Panc1 (cell line): ENCODE data around the gene RICTOR. TPM values are rescaled to one million over a fixed set of nuclear protein-coding genes. Genes with fewer than 3 reads are reported as not detected.

Source experiments
- ATAC-seq: fragments of 200-7000 bp; cut with Tn5 transposase; 2 replicates; pipeline ENCODE4 v1.9.1; 2020; ENCODE audit warnings: mild to moderate bottlenecking, moderate library complexity
- BruUV-seq: library from RNA; stranded (reverse); fragments of 400-500 nt; replicated peaks from 2 replicates; lab custom pipeline; 2021; lab: Mats Ljungman, UMichigan
- CTCF ChIA-PET: fragments of 300-600 bp; sonication (Branson Sonifier 250); formaldehyde crosslinking; loops from one replicate; lab custom pipeline; 2022; ENCODE audit warnings: antibody characterized with exemption; lab: Charles Lee
- POLR2A ChIA-PET: fragments of 300-600 bp; sonication (Branson Sonifier 250); formaldehyde crosslinking; loops from one replicate; lab custom pipeline; 2022; ENCODE audit warnings: antibody characterized with exemption; lab: Charles Lee
- DNase-seq: peaks from one replicate; pipeline ENCODE4 v3.0.0-alpha.2; 2010; ENCODE audit warnings: low read depth, low spot score
- H3K27ac ChIP-seq: 2 replicates; pipeline ENCODE4 v1.5.1; 2011; ENCODE audit warnings: mild to moderate bottlenecking, low read length, inconsistent platforms
- H3K27me3 ChIP-seq: fragments of 200-500 bp; sonication (Bioruptor generic); 2 replicates; pipeline ENCODE4 v1.6.0; 2014; ENCODE audit warnings: low read length, inconsistent platforms; ENCODE audit not compliant: control insufficient read depth, insufficient read depth
- H3K36me3 ChIP-seq: fragments of 200-500 bp; sonication (Bioruptor generic); 2 replicates; pipeline ENCODE4 v1.5.1; 2014; ENCODE audit warnings: inconsistent platforms, mild to moderate bottlenecking, low read length, moderate library complexity; ENCODE audit not compliant: control insufficient read depth, insufficient read depth
- H3K4me1 ChIP-seq: 2 replicates; pipeline ENCODE4 v1.5.1; 2011; ENCODE audit warnings: inconsistent platforms, mild to moderate bottlenecking, low read length, moderate library complexity; ENCODE audit not compliant: control insufficient read depth, insufficient read depth
- H3K4me3 ChIP-seq, 2 experiments: 2 replicates each; pipeline ENCODE4 v1.5.1; 2011 to 2012; ENCODE audit warnings: low read depth in 2 of 2, low read length in 2 of 2, mild to moderate bottlenecking in 2 of 2, inconsistent platforms in 1 of 2, moderate library complexity in 1 of 2
- H3K9me3 ChIP-seq: fragments of 200-500 bp; sonication (Bioruptor generic); 2 replicates; pipeline ENCODE4 v1.5.1; 2014; ENCODE audit warnings: low read depth, mild to moderate bottlenecking, inconsistent platforms, low read length, moderate library complexity; ENCODE audit not compliant: control insufficient read depth, insufficient read depth
- CTCF ChIP-seq: fragments of 450-650 bp; IDR thresholded peaks from 2 replicates; pipeline ENCODE4 v1.5.1; 2017; ENCODE audit warnings: mild to moderate bottlenecking
- POLR2AphosphoS5 ChIP-seq: IDR thresholded peaks from 2 replicates; pipeline ENCODE4 v1.6.1; 2012; ENCODE audit warnings: mild to moderate bottlenecking, low read depth, low read length, moderate library complexity
- REST ChIP-seq, 2 experiments: IDR thresholded peaks; 2 replicates each; pipeline ENCODE4 v1.6.1; 2011 to 2012; ENCODE audit warnings: low read depth in 2 of 2, control low read depth in 1 of 2, low read length in 1 of 2, mild to moderate bottlenecking in 1 of 2, moderate library complexity in 1 of 2; ENCODE audit not compliant: insufficient read depth in 1 of 2
- SIN3A ChIP-seq: IDR thresholded peaks from 2 replicates; pipeline ENCODE4 v1.6.1; 2012; ENCODE audit warnings: low read depth, mild to moderate bottlenecking, low read length, moderate library complexity, borderline replicate concordance; ENCODE audit not compliant: insufficient read depth
- TCF7L2 ChIP-seq: IDR thresholded peaks from 2 replicates; pipeline ENCODE4 v1.6.1; 2011; ENCODE audit warnings: mild to moderate bottlenecking, low read depth, low read length, inconsistent platforms
- in situ Hi-C: cut with HindIII; loops from 2 replicates; pipeline ENCODE4 v1.10.0; 2016; ENCODE audit warnings: low sequenced_read_pairs, low pct_unique_long_range_greater_than_20kb
- intact Hi-C: fragments of 100-400 bp; cut with micrococcal nuclease; formaldehyde crosslinking; loops from one replicate; pipeline ENCODE4 v1.10.0; 2022; ENCODE audit not compliant: unreplicated experiment
- total RNA-seq: library from RNA; stranded (reverse); gene quantifications from one replicate; pipeline ENCODE4 v1.2.1, GENCODE V29; 2021; ENCODE audit not compliant: unreplicated experiment

Gene RICTOR
- total RNA-seq, 1 experiment from 2014 or later, result 21.3 TPM

- Histone ChIP-seq H3K36me3 (peaks cover 13% of the 10 kb centered on the region), H3K4me1 (no peaks in the 10 kb centered on the region), H3K9me3 (no peaks in the 10 kb centered on the region), H3K27me3 (no peaks in the 10 kb centered on the region), H3K27ac (no peak overlapping the region), H3K4me3 (no peak overlapping the region)
- no peak for ATAC-seq
- no peak for TF ChIP-seq TCF7L2
- TF ChIP-seq POLR2AphosphoS5, result no peak
- no peak for TF ChIP-seq CTCF
- no peak for TF ChIP-seq SIN3A
- ChIA-PET CTCF (no interaction called here), POLR2A (no interaction called here)
- DNase-seq, result no peak
- intact Hi-C loops, result no loop called here
- in situ Hi-C loops, result no loop called here
- no TSS peak for BruUV-seq
Observed at GRCh38 chr5:38940230-38940858, 133.9 kb downstream of the RICTOR start.

- DNase-seq, result no peak
- no peaks in the 10 kb centered on the region for H3K9me3 ChIP-seq
- ChIA-PET CTCF (no interaction called here), POLR2A (no interaction called here)
- H3K27ac ChIP-seq, result no peak overlapping the region
- peaks cover 6% of the 10 kb centered on the region for H3K36me3 ChIP-seq
- in situ Hi-C loops, result no loop called here
- BruUV-seq, result no TSS peak
- H3K4me3 ChIP-seq, result no peak overlapping the region
- ATAC-seq, result no peak
- H3K27me3 ChIP-seq, result no peaks in the 10 kb centered on the region
- intact Hi-C loops, result no loop called here
- no peaks in the 10 kb centered on the region for H3K4me1 ChIP-seq
- TF ChIP-seq SIN3A (no peak), POLR2AphosphoS5 (no peak), TCF7L2 (no peak), CTCF (no peak), REST (IDR thresholded peaks at IDR 0.05; ENCODE audit: insufficient read depth in 1 of 2, low read depth in 2 of 2, low read length in 1 of 2) (no peak)
Observed at GRCh38 chr5:38938973-38939372, 135.2 kb downstream of the RICTOR start.
